RWPE2 (cell line): Measurements from ENCODE around the gene MRPL14.

ENCODE experiments used
- ATAC-seq: fragments of 200-7000 bp; cut with Tn5 transposase; 3 replicates; pipeline ENCODE4 v1.9.1; 2021; ENCODE audit warnings: low read depth
- DNase-seq: peaks from one replicate; pipeline ENCODE4 v3.0.0-alpha.2; 2020; ENCODE audit warnings: low spot score
- H3K27ac ChIP-seq: fragments of 450-650 bp; 2 replicates; pipeline ENCODE4 v1.5.1; 2017; ENCODE audit warnings: mild to moderate bottlenecking; ENCODE audit not compliant: poor library complexity, severe bottlenecking
- H3K27me3 ChIP-seq: fragments of 250-450 bp; sonication (Bioruptor Pico); 2 replicates; pipeline ENCODE4 v1.5.1; 2021; ENCODE audit warnings: mild to moderate bottlenecking, moderate library complexity; ENCODE audit not compliant: insufficient read depth, poor library complexity, severe bottlenecking
- H3K36me3 ChIP-seq: fragments of 250-450 bp; sonication (Bioruptor Pico); 2 replicates; pipeline ENCODE4 v1.5.1; 2020; ENCODE audit warnings: low read depth, mild to moderate bottlenecking, moderate library complexity
- H3K4me1 ChIP-seq: fragments of 250-450 bp; sonication (Bioruptor Pico); 2 replicates; pipeline ENCODE4 v1.5.1; 2021; ENCODE audit warnings: mild to moderate bottlenecking, moderate library complexity; ENCODE audit not compliant: insufficient read depth, poor library complexity, severe bottlenecking
- H3K4me3 ChIP-seq: fragments of 250-450 bp; sonication (Bioruptor Pico); 2 replicates; pipeline ENCODE4 v1.5.1; 2021; ENCODE audit warnings: mild to moderate bottlenecking, moderate library complexity; ENCODE audit not compliant: severe bottlenecking
- H3K9me3 ChIP-seq: fragments of 250-450 bp; sonication (Bioruptor Pico); 2 replicates; pipeline ENCODE4 v1.5.1; 2021; ENCODE audit warnings: mild to moderate bottlenecking, moderate library complexity; ENCODE audit not compliant: severe bottlenecking
- TF ChIP-seq, protein P1 (sequence below): fragments of 450-650 bp; IDR thresholded peaks from one replicate; pipeline ENCODE4 v1.5.1; 2017; ENCODE audit warnings: mild to moderate bottlenecking, moderate library complexity; ENCODE audit not compliant: poor library complexity, severe bottlenecking

MRPL14 gene

GRCh38 chr6:44064948-44065272 lies 62.3 kb downstream of the MRPL14 start:
- DNase-seq (no peak), ATAC-seq (no peak)
- Histone ChIP-seq H3K4me3 (no peak overlapping the region), H3K27ac (peak overlapping the region; percentile 98), H3K36me3 (no peaks in the 10 kb centered on the region), H3K27me3 (no peaks in the 10 kb centered on the region), H3K9me3 (no peaks in the 10 kb centered on the region), H3K4me1 (peaks cover 44% of the 10 kb centered on the region)
- TF ChIP-seq, protein P1, sequence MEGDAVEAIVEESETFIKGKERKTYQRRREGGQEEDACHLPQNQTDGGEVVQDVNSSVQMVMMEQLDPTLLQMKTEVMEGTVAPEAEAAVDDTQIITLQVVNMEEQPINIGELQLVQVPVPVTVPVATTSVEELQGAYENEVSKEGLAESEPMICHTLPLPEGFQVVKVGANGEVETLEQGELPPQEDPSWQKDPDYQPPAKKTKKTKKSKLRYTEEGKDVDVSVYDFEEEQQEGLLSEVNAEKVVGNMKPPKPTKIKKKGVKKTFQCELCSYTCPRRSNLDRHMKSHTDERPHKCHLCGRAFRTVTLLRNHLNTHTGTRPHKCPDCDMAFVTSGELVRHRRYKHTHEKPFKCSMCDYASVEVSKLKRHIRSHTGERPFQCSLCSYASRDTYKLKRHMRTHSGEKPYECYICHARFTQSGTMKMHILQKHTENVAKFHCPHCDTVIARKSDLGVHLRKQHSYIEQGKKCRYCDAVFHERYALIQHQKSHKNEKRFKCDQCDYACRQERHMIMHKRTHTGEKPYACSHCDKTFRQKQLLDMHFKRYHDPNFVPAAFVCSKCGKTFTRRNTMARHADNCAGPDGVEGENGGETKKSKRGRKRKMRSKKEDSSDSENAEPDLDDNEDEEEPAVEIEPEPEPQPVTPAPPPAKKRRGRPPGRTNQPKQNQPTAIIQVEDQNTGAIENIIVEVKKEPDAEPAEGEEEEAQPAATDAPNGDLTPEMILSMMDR = no peak

- TF ChIP-seq, protein P1 = no peak
- H3K9me3 ChIP-seq = no peaks in the 10 kb centered on the region
- peak; percentile 85 for ATAC-seq
- H3K4me1 ChIP-seq = peaks cover 50% of the 10 kb centered on the region
- peak; percentile 83 for DNase-seq
- H3K4me3 ChIP-seq = no peak overlapping the region
- no peaks in the 10 kb centered on the region for H3K27me3 ChIP-seq
- no peaks in the 10 kb centered on the region for H3K36me3 ChIP-seq
- peak overlapping the region; percentile 98 for H3K27ac ChIP-seq
Measured at GRCh38 chr6:44064089-44064947, 62.9 kb downstream of the MRPL14 start.

GRCh38 chr6:44063561-44064059 lies 63.6 kb downstream of the MRPL14 start:
- DNase-seq (no peak), ATAC-seq (no peak)
- no peaks in the 10 kb centered on the region for H3K36me3 ChIP-seq
- no peaks in the 10 kb centered on the region for H3K27me3 ChIP-seq
- no peaks in the 10 kb centered on the region for H3K9me3 ChIP-seq
- H3K27ac ChIP-seq = peak overlapping the region; percentile 98
- TF ChIP-seq, protein P1 = no peak
- H3K4me1 ChIP-seq = peaks cover 57% of the 10 kb centered on the region
- no peak overlapping the region for H3K4me3 ChIP-seq
